Stimulated activated CD4-positive, alpha-beta T cell treated with anti-CD3 and anti-CD28 coated beads, Interleukin-2, amount 100 ng/mL, for 48 hours (primary cell): ENCODE results near the gene SCD5.

Experiments
- DNase-seq, 2 donors: peaks; one replicate each; pipeline ENCODE4 v3.0.0-alpha.2; 2020

The SCD5 gene

GRCh38 chr4:82624819-82625218 is 173.8 kb downstream of the SCD5 start:
- no peak for DNase-seq

GRCh38 chr4:82623121-82623683 is 175.4 kb downstream of the SCD5 start:
- DNase-seq: no peak

- DNase-seq: no peak
These were observed 177.3 kb downstream of the SCD5 start for GRCh38 chr4:82621251-82621650.

- no peak for DNase-seq
These were observed 178.4 kb downstream of the SCD5 start for GRCh38 chr4:82620126-82620735.

- no peak for DNase-seq
These were observed 180.4 kb downstream of the SCD5 start for GRCh38 chr4:82618103-82618720.

GRCh38 chr4:82614838-82615449 is 183.7 kb downstream of the SCD5 start:
- DNase-seq: no peak

GRCh38 chr4:82613121-82613520 is 185.5 kb downstream of the SCD5 start:
- DNase-seq: no peak

GRCh38 chr4:82611982-82612381 is 186.6 kb downstream of the SCD5 start:
- DNase-seq: no peak

GRCh38 chr4:82611527-82611926 is 187.1 kb downstream of the SCD5 start:
- no peak for DNase-seq

GRCh38 chr4:82610041-82610440 is 188.6 kb downstream of the SCD5 start:
- no peak for DNase-seq

GRCh38 chr4:82606622-82607021 is 192.0 kb downstream of the SCD5 start:
- no peak for DNase-seq

GRCh38 chr4:82604522-82604921 is 194.1 kb downstream of the SCD5 start:
- no peak for DNase-seq

GRCh38 chr4:82601242-82602015 is 197.2 kb downstream of the SCD5 start:
- no peak for DNase-seq

- no peak for DNase-seq
These were observed 199.3 kb downstream of the SCD5 start for GRCh38 chr4:82599336-82599735.

GRCh38 chr4:82594456-82594855 is 204.1 kb downstream of the SCD5 start:
- DNase-seq: no peak

GRCh38 chr4:82593411-82593810 is 205.2 kb downstream of the SCD5 start:
- no peak for DNase-seq

GRCh38 chr4:82592639-82593038 is 206.0 kb downstream of the SCD5 start:
- DNase-seq: no peak

- DNase-seq: no peak
These were observed 207.0 kb downstream of the SCD5 start for GRCh38 chr4:82591592-82591991.

GRCh38 chr4:82589756-82590155 is 208.8 kb downstream of the SCD5 start:
- DNase-seq: no peak

GRCh38 chr4:82588771-82589270 is 209.8 kb downstream of the SCD5 start:
- DNase-seq: no peak

GRCh38 chr4:82587826-82588540 is 210.6 kb downstream of the SCD5 start:
- no peak for DNase-seq

GRCh38 chr4:82585690-82586435 is 212.7 kb downstream of the SCD5 start:
- DNase-seq: no peak
